GM18858 (cell line): ENCODE results near the gene CARD19.

Experiments used
- ATAC-seq: cut with Tn5 transposase; IDR thresholded peaks from one replicate; pipeline ENCODE4 v1.9.1; 2021; ENCODE audit not compliant: unreplicated experiment

The CARD19 gene

GRCh38 chr9:93117924-93118862 is 22.2 kb downstream of the CARD19 start:
- ATAC-seq: no peak

GRCh38 chr9:93118863-93119702 is 23.1 kb downstream of the CARD19 start:
- no peak for ATAC-seq

- ATAC-seq: no peak
Measured at GRCh38 chr9:93119703-93119952, 23.6 kb downstream of the CARD19 start.

GRCh38 chr9:93119953-93120845 is 24.2 kb downstream of the CARD19 start:
- ATAC-seq: peak; percentile 83

GRCh38 chr9:93120846-93121315 is 24.9 kb downstream of the CARD19 start:
- ATAC-seq: no peak

- no peak for ATAC-seq
Measured at GRCh38 chr9:93121316-93122241, 25.6 kb downstream of the CARD19 start.

GRCh38 chr9:93122721-93123221 is 26.8 kb downstream of the CARD19 start:
- ATAC-seq: no peak

- ATAC-seq: no peak
Measured at GRCh38 chr9:93123561-93124283, 27.7 kb downstream of the CARD19 start.

- ATAC-seq: no peak
Measured at GRCh38 chr9:93124793-93125192, 28.8 kb downstream of the CARD19 start.

GRCh38 chr9:93125331-93125894 is 29.4 kb downstream of the CARD19 start:
- ATAC-seq: no peak

- no peak for ATAC-seq
Measured at GRCh38 chr9:93126151-93126781, 30.2 kb downstream of the CARD19 start.

GRCh38 chr9:93126825-93127368 is 30.9 kb downstream of the CARD19 start:
- no peak for ATAC-seq

- no peak for ATAC-seq
Measured at GRCh38 chr9:93127395-93127911, 31.4 kb downstream of the CARD19 start.

GRCh38 chr9:93128011-93128714 is 32.1 kb downstream of the CARD19 start:
- no peak for ATAC-seq

- no peak for ATAC-seq
Measured at GRCh38 chr9:93128715-93129224, 32.8 kb downstream of the CARD19 start.

GRCh38 chr9:93129286-93129685 is 33.3 kb downstream of the CARD19 start:
- ATAC-seq: no peak
